HUES48 (cell line): Measurements from ENCODE around the gene ZFAND6.

ENCODE experiments used
- H3K27ac ChIP-seq: one replicate; pipeline ENCODE4 v1.7.0; 2013; ENCODE audit warnings: low read depth, low read length, inconsistent platforms
- H3K27me3 ChIP-seq: 2 replicates; pipeline ENCODE4 v1.6.1; 2013; ENCODE audit warnings: mild to moderate bottlenecking, low read length; ENCODE audit not compliant: control insufficient read depth, insufficient read depth
- H3K36me3 ChIP-seq: 2 replicates; pipeline ENCODE4 v1.6.1; 2013; ENCODE audit warnings: low read length; ENCODE audit not compliant: control insufficient read depth, insufficient read depth
- H3K4me1 ChIP-seq: 2 replicates; pipeline ENCODE4 v1.6.1; 2013; ENCODE audit warnings: mild to moderate bottlenecking, low read length; ENCODE audit not compliant: control insufficient read depth, insufficient read depth
- H3K4me3 ChIP-seq: 2 replicates; pipeline ENCODE4 v1.5.1; 2013; ENCODE audit warnings: mild to moderate bottlenecking, low read depth, low read length
- H3K9ac ChIP-seq: 2 replicates; pipeline ENCODE4 v1.6.1; 2013; ENCODE audit warnings: mild to moderate bottlenecking, low read depth, low read length, moderate library complexity
- H3K9me3 ChIP-seq: 2 replicates; pipeline ENCODE4 v1.6.1; 2013; ENCODE audit warnings: low read length; ENCODE audit not compliant: control insufficient read depth, insufficient read depth

The ZFAND6 gene

GRCh38 chr15:80179935-80180334 lies 120.5 kb downstream of the ZFAND6 start:
- no peaks in the 10 kb centered on the region for H3K4me1 ChIP-seq
- no peaks in the 10 kb centered on the region for H3K9me3 ChIP-seq
- no peaks in the 10 kb centered on the region for H3K27me3 ChIP-seq
- no peak overlapping the region for H3K4me3 ChIP-seq
- H3K36me3 ChIP-seq, result peaks cover 17% of the 10 kb centered on the region
- no peak overlapping the region for H3K27ac ChIP-seq
- H3K9ac ChIP-seq, result no peak overlapping the region

GRCh38 chr15:80180468-80180867 lies 121.0 kb downstream of the ZFAND6 start:
- Histone ChIP-seq H3K9ac (no peak overlapping the region), H3K27ac (no peak overlapping the region), H3K36me3 (peaks cover 17% of the 10 kb centered on the region), H3K9me3 (no peaks in the 10 kb centered on the region), H3K4me3 (no peak overlapping the region), H3K4me1 (no peaks in the 10 kb centered on the region), H3K27me3 (no peaks in the 10 kb centered on the region)

GRCh38 chr15:80180986-80181385 lies 121.5 kb downstream of the ZFAND6 start:
- no peak overlapping the region for H3K4me3 ChIP-seq
- H3K27ac ChIP-seq, result no peak overlapping the region
- no peaks in the 10 kb centered on the region for H3K27me3 ChIP-seq
- peaks cover 19% of the 10 kb centered on the region for H3K36me3 ChIP-seq
- H3K9ac ChIP-seq, result no peak overlapping the region
- H3K4me1 ChIP-seq, result no peaks in the 10 kb centered on the region
- H3K9me3 ChIP-seq, result no peaks in the 10 kb centered on the region

- Histone ChIP-seq H3K27me3 (no peaks in the 10 kb centered on the region), H3K9me3 (no peaks in the 10 kb centered on the region), H3K36me3 (peaks cover 22% of the 10 kb centered on the region), H3K4me3 (no peak overlapping the region), H3K27ac (no peak overlapping the region), H3K4me1 (no peaks in the 10 kb centered on the region), H3K9ac (no peak overlapping the region)
These were observed 123.3 kb downstream of the ZFAND6 start for GRCh38 chr15:80182611-80183261.

DNA sequence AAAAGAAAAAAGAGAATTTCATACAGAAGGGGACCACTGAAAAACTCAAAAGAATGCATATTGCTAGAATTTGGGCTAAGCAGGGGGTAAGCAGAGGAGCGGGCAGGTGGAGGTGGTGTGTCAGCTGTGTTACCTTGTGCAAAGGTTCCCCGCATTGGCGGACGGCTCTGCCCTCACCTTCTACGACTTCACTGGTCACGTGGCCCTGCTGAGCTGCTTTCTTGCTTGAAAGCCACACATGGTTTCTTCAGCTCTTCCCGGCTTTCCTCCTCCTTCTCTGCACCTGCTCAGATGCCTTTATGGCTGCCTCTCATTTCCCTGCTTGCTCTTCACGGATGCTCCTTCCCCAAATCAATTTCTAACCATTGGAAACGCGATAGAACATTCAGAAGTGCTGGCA lies 123.8 kb downstream of the ZFAND6 start:
- no peak overlapping the region for H3K27ac ChIP-seq
- H3K36me3 ChIP-seq, result peaks cover 22% of the 10 kb centered on the region
- no peaks in the 10 kb centered on the region for H3K9me3 ChIP-seq
- no peak overlapping the region for H3K4me3 ChIP-seq
- peaks cover 2% of the 10 kb centered on the region; the same call in 1 of the 2 replicates for H3K4me1 ChIP-seq
- no peaks in the 10 kb centered on the region for H3K27me3 ChIP-seq
- no peak overlapping the region for H3K9ac ChIP-seq

- peaks cover 22% of the 10 kb centered on the region for H3K36me3 ChIP-seq
- H3K27ac ChIP-seq, result no peak overlapping the region
- H3K27me3 ChIP-seq, result no peaks in the 10 kb centered on the region
These were observed 124.4 kb downstream of the ZFAND6 start for GRCh38 chr15:80183886-80184285.

GRCh38 chr15:80184554-80184953 lies 125.1 kb downstream of the ZFAND6 start:
- Histone ChIP-seq H3K4me3 (no peak overlapping the region), H3K4me1 (peaks cover 5% of the 10 kb centered on the region; the same call in 1 of the 2 replicates), H3K27me3 (no peaks in the 10 kb centered on the region), H3K27ac (no peak overlapping the region), H3K36me3 (peaks cover 20% of the 10 kb centered on the region), H3K9ac (no peak overlapping the region), H3K9me3 (no peaks in the 10 kb centered on the region)

More at GRCh38 chr15:80183886-80184285, 124.4 kb downstream of the ZFAND6 start:
- Histone ChIP-seq H3K4me3 (no peak overlapping the region), H3K4me1 (peaks cover 5% of the 10 kb centered on the region; the same call in 1 of the 2 replicates), H3K9me3 (no peaks in the 10 kb centered on the region), H3K9ac (no peak overlapping the region)

DNA sequence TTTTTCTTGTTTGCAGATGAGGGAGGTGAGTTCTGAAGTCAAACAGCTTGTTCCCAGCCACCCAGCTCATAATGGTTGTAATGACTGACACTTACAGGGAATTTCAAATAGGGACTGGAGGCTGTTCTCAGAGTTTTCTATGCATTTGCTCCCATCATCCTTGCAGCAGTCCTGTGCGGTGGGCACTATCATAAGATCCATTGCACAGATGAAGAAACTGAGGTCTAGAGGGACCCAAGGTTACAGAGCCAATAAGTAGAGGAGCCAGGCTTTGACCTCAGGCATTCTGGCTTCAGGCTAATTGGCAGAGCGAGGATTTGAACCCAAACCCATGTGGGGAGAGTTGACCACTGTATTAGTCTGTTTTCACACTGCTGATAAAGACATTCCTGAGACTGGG lies 125.7 kb downstream of the ZFAND6 start:
- Histone ChIP-seq H3K9ac (no peak overlapping the region), H3K27ac (no peak overlapping the region), H3K4me3 (no peak overlapping the region), H3K27me3 (no peaks in the 10 kb centered on the region), H3K4me1 (peaks cover 5% of the 10 kb centered on the region; the same call in 1 of the 2 replicates), H3K9me3 (no peaks in the 10 kb centered on the region), H3K36me3 (peaks cover 20% of the 10 kb centered on the region)

- Histone ChIP-seq H3K4me3 (no peak overlapping the region), H3K27ac (no peak overlapping the region), H3K9me3 (no peaks in the 10 kb centered on the region), H3K27me3 (no peaks in the 10 kb centered on the region), H3K4me1 (peaks cover 5% of the 10 kb centered on the region; the same call in 1 of the 2 replicates), H3K9ac (no peak overlapping the region), H3K36me3 (peaks cover 20% of the 10 kb centered on the region)
These were observed 126.6 kb downstream of the ZFAND6 start for GRCh38 chr15:80186066-80186465.

GRCh38 chr15:80186597-80186996 lies 127.1 kb downstream of the ZFAND6 start:
- Histone ChIP-seq H3K36me3 (peaks cover 15% of the 10 kb centered on the region), H3K9ac (no peak overlapping the region), H3K27me3 (no peaks in the 10 kb centered on the region), H3K9me3 (no peaks in the 10 kb centered on the region), H3K4me3 (no peak overlapping the region), H3K27ac (no peak overlapping the region), H3K4me1 (peaks cover 5% of the 10 kb centered on the region; the same call in 1 of the 2 replicates)
